ENCODE results near the gene UQCRH. TPM values are rescaled to one million over a fixed set of nuclear protein-coding genes. Genes with fewer than 3 reads are reported as not detected.
A peak's percentile ranks its signal among the peaks of the same experiment; 100 is the strongest.

Gene UQCRH
- total RNA-seq, 1 donor = 603 TPM

DNA sequence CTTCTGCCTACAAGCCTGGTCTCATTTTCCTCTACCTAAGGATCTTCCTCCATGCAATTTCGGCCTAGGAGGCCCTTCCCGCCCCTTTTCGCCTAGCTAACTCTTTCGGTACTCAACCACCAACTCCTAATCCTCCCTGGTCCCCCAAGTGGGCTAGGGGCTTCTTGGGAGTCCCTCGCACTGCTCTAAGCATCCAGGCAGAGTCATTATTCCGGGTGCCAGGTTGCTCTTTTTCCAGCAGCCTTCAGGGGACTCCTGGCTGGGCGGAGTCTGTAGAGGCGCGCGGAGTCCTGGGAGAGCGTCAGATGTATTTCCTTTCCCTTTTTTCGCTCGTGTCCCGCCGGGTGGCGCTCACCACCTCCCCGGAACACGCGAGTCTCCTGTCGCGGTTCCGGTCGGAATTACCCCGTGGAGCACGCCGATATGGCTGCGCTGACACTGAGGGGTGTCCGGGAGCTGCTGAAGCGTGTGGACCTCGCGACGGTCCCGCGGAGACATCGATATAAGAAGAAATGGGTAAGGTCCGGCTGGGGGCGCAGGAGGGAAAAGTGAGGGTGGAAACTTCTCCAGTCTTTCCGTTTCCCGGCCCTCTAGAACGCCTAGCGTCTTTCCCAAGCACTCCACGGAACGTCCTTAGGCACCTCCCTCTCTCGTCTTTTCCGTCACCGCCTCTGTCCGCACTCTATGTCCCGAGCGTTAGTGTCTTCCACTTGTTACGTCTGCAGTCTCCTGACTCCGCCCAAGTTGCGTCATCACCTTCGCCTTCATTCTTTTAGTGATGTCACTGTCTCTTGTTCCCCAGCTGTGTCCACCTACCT lies 37.1 kb downstream of the UQCRH start, which contains the start of gene NSUN4:
NSUN4 (plus strand) TSS at position 404 of the 818 bp plus-strand sequence; CDS start at position 424, 20 bp downstream.
- TF ChIP-seq, protein P1, sequence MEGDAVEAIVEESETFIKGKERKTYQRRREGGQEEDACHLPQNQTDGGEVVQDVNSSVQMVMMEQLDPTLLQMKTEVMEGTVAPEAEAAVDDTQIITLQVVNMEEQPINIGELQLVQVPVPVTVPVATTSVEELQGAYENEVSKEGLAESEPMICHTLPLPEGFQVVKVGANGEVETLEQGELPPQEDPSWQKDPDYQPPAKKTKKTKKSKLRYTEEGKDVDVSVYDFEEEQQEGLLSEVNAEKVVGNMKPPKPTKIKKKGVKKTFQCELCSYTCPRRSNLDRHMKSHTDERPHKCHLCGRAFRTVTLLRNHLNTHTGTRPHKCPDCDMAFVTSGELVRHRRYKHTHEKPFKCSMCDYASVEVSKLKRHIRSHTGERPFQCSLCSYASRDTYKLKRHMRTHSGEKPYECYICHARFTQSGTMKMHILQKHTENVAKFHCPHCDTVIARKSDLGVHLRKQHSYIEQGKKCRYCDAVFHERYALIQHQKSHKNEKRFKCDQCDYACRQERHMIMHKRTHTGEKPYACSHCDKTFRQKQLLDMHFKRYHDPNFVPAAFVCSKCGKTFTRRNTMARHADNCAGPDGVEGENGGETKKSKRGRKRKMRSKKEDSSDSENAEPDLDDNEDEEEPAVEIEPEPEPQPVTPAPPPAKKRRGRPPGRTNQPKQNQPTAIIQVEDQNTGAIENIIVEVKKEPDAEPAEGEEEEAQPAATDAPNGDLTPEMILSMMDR (IDR thresholded peaks at IDR 0.05; ENCODE audit: insufficient read depth, low read length) = peak; percentile 57
- peak; percentile 96 for DNase-seq (ENCODE audit: low read depth)

DNA sequence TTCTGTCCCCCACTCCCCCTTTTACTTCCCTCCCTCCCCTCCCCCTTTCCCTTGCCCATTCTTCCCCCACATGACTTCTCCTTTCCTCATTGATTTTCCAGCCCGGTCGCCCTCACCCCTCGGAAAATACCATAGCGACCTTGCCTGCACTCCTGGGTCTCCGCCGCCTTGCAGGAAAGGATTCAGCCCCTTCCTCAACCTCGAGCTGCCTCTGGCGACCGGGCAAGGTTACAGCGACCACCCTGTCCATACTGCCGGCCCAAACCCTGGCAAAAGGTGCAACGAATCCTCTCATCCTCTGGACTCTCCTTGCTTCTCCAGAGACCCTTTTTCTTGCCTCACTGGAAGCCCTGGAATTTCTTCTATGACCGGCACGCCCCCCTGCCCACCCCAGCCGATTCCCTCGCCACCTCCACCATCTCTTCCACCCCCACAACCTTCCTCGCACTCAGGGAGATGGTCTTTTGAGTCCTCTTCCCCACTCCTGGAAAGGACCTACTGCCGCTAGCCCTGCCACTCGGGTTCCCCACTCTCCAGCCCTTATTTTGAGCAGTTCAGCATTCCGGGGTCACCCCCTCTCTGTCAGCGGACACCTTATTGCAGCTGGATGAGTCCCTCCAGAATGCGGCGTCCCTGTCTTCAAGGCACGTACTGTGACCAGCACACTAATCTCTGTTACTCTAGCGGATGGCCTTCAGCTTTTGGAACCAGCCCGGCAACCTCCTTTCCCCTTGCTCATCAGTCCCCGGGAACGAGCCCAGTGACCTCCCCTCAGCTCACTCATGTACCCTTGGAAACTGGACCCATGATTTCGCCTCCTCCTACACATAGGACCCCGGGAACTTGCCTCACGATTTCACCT lies 38.0 kb downstream of the UQCRH start:
- TF ChIP-seq, protein P1 (IDR thresholded peaks at IDR 0.05; ENCODE audit: insufficient read depth, low read length) = no peak
- H3K4me3 ChIP-seq (ENCODE audit: low read depth, low read length) = peak overlapping the region; percentile 89
- DNase-seq (ENCODE audit: low read depth) = no peak

More for the DNA sequence above, 37.1 kb downstream of the UQCRH start, which contains the start of gene NSUN4:
- peak within 1 kb of the TSS; percentile 89 for H3K4me3 ChIP-seq (ENCODE audit: low read depth, low read length)

DNA sequence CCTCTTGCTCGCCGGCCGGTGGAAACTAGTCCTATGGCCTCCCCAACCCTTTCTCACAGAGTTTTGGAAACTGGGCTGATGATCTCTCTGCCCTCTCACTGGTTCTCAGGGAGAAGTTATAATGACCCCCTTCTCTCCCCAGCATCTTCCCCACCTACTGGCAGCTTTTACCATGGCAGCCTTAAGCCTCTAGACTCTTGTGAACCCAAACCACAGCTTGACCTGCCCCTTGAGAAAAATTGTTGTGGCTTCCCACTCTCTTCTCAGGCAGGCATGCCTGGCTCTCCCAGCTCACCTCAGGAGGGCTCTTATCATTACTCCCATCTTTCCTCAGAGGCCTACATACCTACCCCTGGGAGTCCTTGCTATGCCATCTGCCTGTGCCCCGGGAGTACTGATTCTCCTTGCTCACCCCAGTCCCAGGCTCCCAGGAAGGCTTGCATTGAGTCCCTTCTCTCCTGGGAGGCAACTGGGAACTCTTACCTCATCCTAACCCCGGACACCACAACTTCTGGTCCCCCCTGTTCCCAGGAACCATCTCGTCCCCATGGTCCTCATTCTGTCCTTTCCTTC lies 38.7 kb downstream of the UQCRH start:
- TF ChIP-seq, protein P1 (IDR thresholded peaks at IDR 0.05; ENCODE audit: insufficient read depth, low read length) = peak; percentile 44
- no peak overlapping the region for H3K4me3 ChIP-seq (ENCODE audit: low read depth, low read length)
- peak; percentile 25 for DNase-seq (ENCODE audit: low read depth)

DNA sequence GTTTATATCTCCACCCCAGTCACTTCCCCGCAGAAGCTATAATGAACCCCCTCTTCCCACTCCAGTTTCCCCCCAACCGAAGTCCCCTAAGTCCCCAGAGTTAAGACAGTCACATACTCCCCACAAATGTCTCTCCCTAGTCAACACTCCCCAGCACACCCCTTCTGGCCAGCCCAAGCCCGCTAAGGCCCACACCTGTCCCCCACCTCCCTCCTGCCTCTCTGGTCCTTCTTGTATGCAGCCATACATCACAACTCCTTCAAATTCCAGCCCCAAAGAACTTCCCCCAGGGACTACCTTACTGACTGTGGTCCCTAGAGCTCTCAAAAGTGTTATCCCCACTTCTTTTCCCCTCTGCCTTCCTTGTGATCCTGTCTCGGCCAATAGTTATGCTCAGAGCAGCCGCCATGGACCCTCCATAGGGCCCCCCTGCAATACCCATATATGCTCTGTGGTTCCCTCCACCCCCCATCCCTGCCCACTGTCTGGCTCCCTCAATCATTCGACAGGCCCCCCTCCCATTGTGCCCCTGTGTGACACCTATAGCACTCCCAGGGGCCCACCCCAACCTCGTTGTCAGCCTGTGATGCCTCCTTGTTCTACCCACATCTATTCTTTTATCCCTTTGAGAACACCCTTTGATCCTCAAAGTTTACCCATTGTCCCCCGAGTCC lies 39.3 kb downstream of the UQCRH start:
- H3K4me3 ChIP-seq (ENCODE audit: low read depth, low read length) = no peak overlapping the region

DNA sequence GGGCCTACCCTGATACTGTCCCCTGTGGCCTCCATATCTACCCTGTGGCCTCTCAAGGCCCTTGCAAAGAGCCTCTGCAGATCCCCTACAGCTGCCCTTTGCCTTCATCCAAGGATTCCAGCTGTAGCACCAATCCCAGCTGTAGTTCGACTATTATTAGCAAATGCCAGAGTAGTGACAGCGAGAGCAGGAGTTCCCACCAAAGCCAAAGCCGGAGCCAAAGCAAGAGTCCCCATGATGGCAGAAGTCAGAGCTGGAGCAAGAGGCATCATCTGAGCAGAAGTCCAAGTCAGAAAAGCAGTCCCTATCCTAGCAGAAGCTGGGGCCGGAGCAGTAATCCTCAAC lies 39.8 kb downstream of the UQCRH start:
- TF ChIP-seq, protein P1 (IDR thresholded peaks at IDR 0.05; ENCODE audit: insufficient read depth, low read length) = no peak
- no peak overlapping the region for H3K4me3 ChIP-seq (ENCODE audit: low read depth, low read length)
- DNase-seq (ENCODE audit: low read depth) = no peak

More for the DNA sequence above, 39.3 kb downstream of the UQCRH start:
- DNase-seq (ENCODE audit: low read depth) = no peak
- TF ChIP-seq, protein P1 (IDR thresholded peaks at IDR 0.05; ENCODE audit: insufficient read depth, low read length) = no peak

DNA sequence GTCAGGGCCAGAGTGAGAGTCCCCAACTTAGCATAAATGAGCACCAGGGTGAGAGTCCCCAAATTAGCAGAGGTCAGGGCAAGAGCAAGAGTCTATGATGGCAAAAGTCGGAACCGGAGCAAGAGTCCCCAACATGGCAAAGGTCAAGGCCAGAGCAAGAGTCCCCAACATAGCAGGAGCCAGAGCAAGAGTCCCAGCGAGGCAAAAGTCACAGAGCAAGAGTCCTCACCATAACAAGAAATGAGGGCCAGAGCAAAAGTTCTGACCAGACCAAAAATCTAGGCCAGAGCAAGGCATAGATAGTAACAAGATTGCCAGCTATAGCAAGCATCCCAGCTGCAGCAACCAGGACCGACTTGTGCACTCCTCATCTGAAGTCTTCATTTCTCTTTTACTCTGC lies 40.2 kb downstream of the UQCRH start:
- TF ChIP-seq, protein P1 (IDR thresholded peaks at IDR 0.05; ENCODE audit: insufficient read depth, low read length) = no peak
- H3K4me3 ChIP-seq (ENCODE audit: low read depth, low read length) = no peak overlapping the region
- DNase-seq (ENCODE audit: low read depth) = no peak

Measured in fibroblast of the aortic adventitia (primary cell).